Neural cell (in vitro differentiated cells): Measurements from ENCODE around the gene C3orf85.

Experiments
- EZH2 ChIP-seq: fragments of 200-600, 300-800 bp; shearing (Covaris generic), sonication (generic); IDR thresholded peaks from 2 replicates; pipeline ENCODE4 v1.6.1; 2014; ENCODE audit warnings: antibody characterized with exemption, low read length, borderline replicate concordance, mild to moderate bottlenecking; ENCODE audit not compliant: insufficient read depth, poor library complexity, severe bottlenecking
- MXI1 ChIP-seq: fragments of 450-650 bp; conservative IDR thresholded peaks from 2 replicates; pipeline ENCODE4 v1.6.1; 2014; ENCODE audit warnings: antibody characterized with exemption, mild to moderate bottlenecking; ENCODE audit not compliant: poor library complexity, severe bottlenecking
- POLR2AphosphoS5 ChIP-seq: IDR thresholded peaks from 2 replicates; pipeline ENCODE4 v1.6.1; 2012
- RAD21 ChIP-seq: fragments of 450-650 bp; conservative IDR thresholded peaks from 2 replicates; pipeline ENCODE4 v1.6.1; 2014; ENCODE audit warnings: antibody characterized with exemption, mild to moderate bottlenecking, moderate library complexity
- SMC3 ChIP-seq: fragments of 450-650 bp; conservative IDR thresholded peaks from 2 replicates; pipeline ENCODE4 v1.6.1; 2014; ENCODE audit warnings: antibody characterized with exemption, mild to moderate bottlenecking, moderate library complexity; ENCODE audit not compliant: poor library complexity
- TAF1 ChIP-seq: IDR thresholded peaks from 2 replicates; pipeline ENCODE4 v1.6.1; 2012; ENCODE audit warnings: low read depth
- TF ChIP-seq, protein P1 (sequence below): IDR thresholded peaks from 2 replicates; pipeline ENCODE4 v1.6.1; 2012; ENCODE audit warnings: borderline replicate concordance
- TF ChIP-seq, protein P2 (sequence below): fragments of 450-650 bp; IDR thresholded peaks from 2 replicates; pipeline ENCODE4 v1.5.1; 2014; ENCODE audit warnings: antibody characterized with exemption, mild to moderate bottlenecking, moderate library complexity; ENCODE audit not compliant: poor library complexity, severe bottlenecking

GRCh38 chr3:109155828-109156227, 19.3 kb downstream of the C3orf85 start:
- TF ChIP-seq, protein P1, sequence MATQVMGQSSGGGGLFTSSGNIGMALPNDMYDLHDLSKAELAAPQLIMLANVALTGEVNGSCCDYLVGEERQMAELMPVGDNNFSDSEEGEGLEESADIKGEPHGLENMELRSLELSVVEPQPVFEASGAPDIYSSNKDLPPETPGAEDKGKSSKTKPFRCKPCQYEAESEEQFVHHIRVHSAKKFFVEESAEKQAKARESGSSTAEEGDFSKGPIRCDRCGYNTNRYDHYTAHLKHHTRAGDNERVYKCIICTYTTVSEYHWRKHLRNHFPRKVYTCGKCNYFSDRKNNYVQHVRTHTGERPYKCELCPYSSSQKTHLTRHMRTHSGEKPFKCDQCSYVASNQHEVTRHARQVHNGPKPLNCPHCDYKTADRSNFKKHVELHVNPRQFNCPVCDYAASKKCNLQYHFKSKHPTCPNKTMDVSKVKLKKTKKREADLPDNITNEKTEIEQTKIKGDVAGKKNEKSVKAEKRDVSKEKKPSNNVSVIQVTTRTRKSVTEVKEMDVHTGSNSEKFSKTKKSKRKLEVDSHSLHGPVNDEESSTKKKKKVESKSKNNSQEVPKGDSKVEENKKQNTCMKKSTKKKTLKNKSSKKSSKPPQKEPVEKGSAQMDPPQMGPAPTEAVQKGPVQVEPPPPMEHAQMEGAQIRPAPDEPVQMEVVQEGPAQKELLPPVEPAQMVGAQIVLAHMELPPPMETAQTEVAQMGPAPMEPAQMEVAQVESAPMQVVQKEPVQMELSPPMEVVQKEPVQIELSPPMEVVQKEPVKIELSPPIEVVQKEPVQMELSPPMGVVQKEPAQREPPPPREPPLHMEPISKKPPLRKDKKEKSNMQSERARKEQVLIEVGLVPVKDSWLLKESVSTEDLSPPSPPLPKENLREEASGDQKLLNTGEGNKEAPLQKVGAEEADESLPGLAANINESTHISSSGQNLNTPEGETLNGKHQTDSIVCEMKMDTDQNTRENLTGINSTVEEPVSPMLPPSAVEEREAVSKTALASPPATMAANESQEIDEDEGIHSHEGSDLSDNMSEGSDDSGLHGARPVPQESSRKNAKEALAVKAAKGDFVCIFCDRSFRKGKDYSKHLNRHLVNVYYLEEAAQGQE = no peak
- TF ChIP-seq, protein P2, sequence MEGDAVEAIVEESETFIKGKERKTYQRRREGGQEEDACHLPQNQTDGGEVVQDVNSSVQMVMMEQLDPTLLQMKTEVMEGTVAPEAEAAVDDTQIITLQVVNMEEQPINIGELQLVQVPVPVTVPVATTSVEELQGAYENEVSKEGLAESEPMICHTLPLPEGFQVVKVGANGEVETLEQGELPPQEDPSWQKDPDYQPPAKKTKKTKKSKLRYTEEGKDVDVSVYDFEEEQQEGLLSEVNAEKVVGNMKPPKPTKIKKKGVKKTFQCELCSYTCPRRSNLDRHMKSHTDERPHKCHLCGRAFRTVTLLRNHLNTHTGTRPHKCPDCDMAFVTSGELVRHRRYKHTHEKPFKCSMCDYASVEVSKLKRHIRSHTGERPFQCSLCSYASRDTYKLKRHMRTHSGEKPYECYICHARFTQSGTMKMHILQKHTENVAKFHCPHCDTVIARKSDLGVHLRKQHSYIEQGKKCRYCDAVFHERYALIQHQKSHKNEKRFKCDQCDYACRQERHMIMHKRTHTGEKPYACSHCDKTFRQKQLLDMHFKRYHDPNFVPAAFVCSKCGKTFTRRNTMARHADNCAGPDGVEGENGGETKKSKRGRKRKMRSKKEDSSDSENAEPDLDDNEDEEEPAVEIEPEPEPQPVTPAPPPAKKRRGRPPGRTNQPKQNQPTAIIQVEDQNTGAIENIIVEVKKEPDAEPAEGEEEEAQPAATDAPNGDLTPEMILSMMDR = no peak
- TF ChIP-seq POLR2AphosphoS5 (no peak), SMC3 (no peak), EZH2 (no peak), RAD21 (no peak), TAF1 (no peak), MXI1 (no peak)
